ELF-1 (cell line): Measurements from ENCODE around the gene TUFM.
A peak's percentile ranks its signal among the peaks of the same experiment; 100 is the strongest.
"Not testable (repeated sequence)": the region's sequence is repeated elsewhere in the genome, so short reads cannot be mapped to it uniquely, and the experiment has no call there.

Source experiments
- DNase-seq: peaks from one replicate; pipeline ENCODE4 v3.0.0-alpha.2; 2016; ENCODE audit warnings: low read depth, low spot score

The TUFM gene

GRCh38 chr16:28846080-28846932, at the start of gene TUFM:
TUFM (minus strand) TSS chr16:28846348; CDS start chr16:28846269, 79 bp downstream.
- peak; percentile 100 for DNase-seq

GRCh38 chr16:28895609-28896008, 49.5 kb upstream of the TUFM start:
- no peak for DNase-seq

- no peak for DNase-seq
Measured at GRCh38 chr16:28893291-28893690, 47.1 kb upstream of the TUFM start.

GRCh38 chr16:28891964-28892890, 46.1 kb upstream of the TUFM start:
- DNase-seq = no peak

- DNase-seq = not testable (repeated sequence)
Measured at GRCh38 chr16:28890355-28890754, 44.2 kb upstream of the TUFM start.

GRCh38 chr16:28886945-28887344, 40.8 kb upstream of the TUFM start:
- no peak for DNase-seq

GRCh38 chr16:28884045-28884444, 37.9 kb upstream of the TUFM start:
- no peak for DNase-seq

- DNase-seq = no peak
Measured at GRCh38 chr16:28883221-28883996, 37.3 kb upstream of the TUFM start.

- DNase-seq = no peak
Measured at GRCh38 chr16:28882551-28883160, 36.5 kb upstream of the TUFM start.

GRCh38 chr16:28881565-28881964, 35.4 kb upstream of the TUFM start:
- not testable (repeated sequence) for DNase-seq

GRCh38 chr16:28880955-28881354, 34.8 kb upstream of the TUFM start:
- no peak for DNase-seq

- no peak for DNase-seq
Measured at GRCh38 chr16:28880589-28880915, 34.4 kb upstream of the TUFM start.

- DNase-seq = peak; percentile 89
Measured at GRCh38 chr16:28879841-28880588, 33.9 kb upstream of the TUFM start.

GRCh38 chr16:28879261-28879840, 33.2 kb upstream of the TUFM start:
- no peak for DNase-seq

GRCh38 chr16:28878083-28878926, 32.2 kb upstream of the TUFM start, which contains the start of gene ATP2A1:
ATP2A1 (plus strand) TSS chr16:28878488; CDS start chr16:28878672, 184 bp downstream.
- no peak for DNase-seq

- DNase-seq = no peak
Measured at GRCh38 chr16:28877655-28878000, 31.5 kb upstream of the TUFM start.

- no peak for DNase-seq
Measured at GRCh38 chr16:28876973-28877654, 31.0 kb upstream of the TUFM start.

- DNase-seq = no peak
Measured at GRCh38 chr16:28876019-28876659, 30.0 kb upstream of the TUFM start.
